ENCODE data around the gene FKBP1A. TPM values are rescaled to one million over a fixed set of nuclear protein-coding genes. Genes with fewer than 3 reads are reported as not detected.

Gene FKBP1A
- total RNA-seq, 4 donors from 2014 or later: 78.6 to 116 (median 86.8) TPM

- Histone ChIP-seq H3K4me3 (no peak overlapping the region), H3K36me3 (no peaks in the 10 kb centered on the region), H3K27me3 (peaks cover 6% of the 10 kb centered on the region), H3K27ac (peak overlapping the region in 3 of 4 donors; percentile 61 to 95 (median 88)), H3K4me1 (peaks cover 5 to 39% (median 28%) of the 10 kb centered on the region in 3 donors), H3K9me3 (no peaks in the 10 kb centered on the region)
- no peak for TF ChIP-seq POLR2AphosphoS5 (IDR thresholded peaks at IDR 0.05)
- TF ChIP-seq POLR2A (IDR thresholded peaks at IDR 0.05): no peak
- TF ChIP-seq, protein P1, sequence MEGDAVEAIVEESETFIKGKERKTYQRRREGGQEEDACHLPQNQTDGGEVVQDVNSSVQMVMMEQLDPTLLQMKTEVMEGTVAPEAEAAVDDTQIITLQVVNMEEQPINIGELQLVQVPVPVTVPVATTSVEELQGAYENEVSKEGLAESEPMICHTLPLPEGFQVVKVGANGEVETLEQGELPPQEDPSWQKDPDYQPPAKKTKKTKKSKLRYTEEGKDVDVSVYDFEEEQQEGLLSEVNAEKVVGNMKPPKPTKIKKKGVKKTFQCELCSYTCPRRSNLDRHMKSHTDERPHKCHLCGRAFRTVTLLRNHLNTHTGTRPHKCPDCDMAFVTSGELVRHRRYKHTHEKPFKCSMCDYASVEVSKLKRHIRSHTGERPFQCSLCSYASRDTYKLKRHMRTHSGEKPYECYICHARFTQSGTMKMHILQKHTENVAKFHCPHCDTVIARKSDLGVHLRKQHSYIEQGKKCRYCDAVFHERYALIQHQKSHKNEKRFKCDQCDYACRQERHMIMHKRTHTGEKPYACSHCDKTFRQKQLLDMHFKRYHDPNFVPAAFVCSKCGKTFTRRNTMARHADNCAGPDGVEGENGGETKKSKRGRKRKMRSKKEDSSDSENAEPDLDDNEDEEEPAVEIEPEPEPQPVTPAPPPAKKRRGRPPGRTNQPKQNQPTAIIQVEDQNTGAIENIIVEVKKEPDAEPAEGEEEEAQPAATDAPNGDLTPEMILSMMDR (IDR thresholded peaks at IDR 0.05): no peak
- WGBS, 2 donors (ENCODE audit: low coverage in 1 of 2): 70 to 72% methylated on average over 5 to 6 of the region's 6 CpGs
- no peak for ATAC-seq
Measured at GRCh38 chr20:1323256-1323655, 69.6 kb downstream of the FKBP1A start.

- H3K4me3 ChIP-seq: no peak overlapping the region
- no peaks in the 10 kb centered on the region for H3K9me3 ChIP-seq
- 47 to 64% methylated on average over 11 of the region's 11 CpGs for WGBS, 2 donors (ENCODE audit: low coverage in 1 of 2)
- peak overlapping the region in 3 of 4 donors; percentile 61 to 95 (median 88) for H3K27ac ChIP-seq
- TF ChIP-seq EP300 (IDR thresholded peaks at IDR 0.05) (no peak), POLR2AphosphoS5 (IDR thresholded peaks at IDR 0.05) (peak; percentile 80)
- TF ChIP-seq, protein P1 (IDR thresholded peaks at IDR 0.05): no peak
- peaks cover 6% of the 10 kb centered on the region for H3K27me3 ChIP-seq
- ATAC-seq: no peak
- peaks cover 5 to 34% (median 22%) of the 10 kb centered on the region in 3 donors for H3K4me1 ChIP-seq
- no peaks in the 10 kb centered on the region for H3K36me3 ChIP-seq
Measured at GRCh38 chr20:1322511-1323245, 70.2 kb downstream of the FKBP1A start.

DNA sequence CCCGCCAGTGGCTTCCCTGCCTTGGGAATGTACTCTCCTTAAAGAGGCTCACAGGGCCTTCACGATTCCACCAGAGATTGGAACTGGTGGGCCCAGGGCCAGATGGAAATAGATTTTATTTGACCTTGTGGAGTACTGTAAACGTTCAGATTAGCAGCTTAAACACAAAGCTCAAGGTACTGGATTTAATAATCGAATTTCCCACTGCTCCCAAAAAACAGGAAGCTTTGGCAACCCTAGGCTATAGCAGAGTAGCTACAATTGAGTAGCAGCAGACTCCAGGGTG is 71.3 kb downstream of the FKBP1A start:
- TF ChIP-seq EP300 (IDR thresholded peaks at IDR 0.05) (no peak), POLR2AphosphoS5 (IDR thresholded peaks at IDR 0.05) (no peak), POLR2A (IDR thresholded peaks at IDR 0.05) (no peak)
- TF ChIP-seq, protein P1 (IDR thresholded peaks at IDR 0.05): no peak
- peak overlapping the region in 2 of 4 donors; percentile 61 to 95 for H3K27ac ChIP-seq
- peaks cover 5 to 23% (median 12%) of the 10 kb centered on the region in 3 donors for H3K4me1 ChIP-seq
- no peak for ATAC-seq
- WGBS, 2 donors (ENCODE audit: low coverage in 1 of 2): 24% methylated on average over 3 of the region's 4 CpGs; no CpG with 5 or more reads in 1 of the 2 donors
- no peaks in the 10 kb centered on the region for H3K36me3 ChIP-seq
- H3K9me3 ChIP-seq: no peaks in the 10 kb centered on the region
- peaks cover 6% of the 10 kb centered on the region for H3K27me3 ChIP-seq
- H3K4me3 ChIP-seq: no peak overlapping the region

- TF ChIP-seq, protein P1 (IDR thresholded peaks at IDR 0.05): no peak
- TF ChIP-seq POLR2AphosphoS5 (IDR thresholded peaks at IDR 0.05) (no peak), EP300 (IDR thresholded peaks at IDR 0.05) (no peak), POLR2A (IDR thresholded peaks at IDR 0.05) (no peak)
- WGBS, 2 donors (ENCODE audit: low coverage in 1 of 2): 67% methylated on average over 5 to 7 of the region's 17 CpGs
- Histone ChIP-seq H3K4me3 (no peak overlapping the region), H3K27ac (peak overlapping the region in 2 of 4 donors; percentile 61 to 95), H3K9me3 (no peaks in the 10 kb centered on the region), H3K4me1 (peaks cover 2 to 18% (median 6%) of the 10 kb centered on the region in 3 donors), H3K27me3 (peaks cover 6% of the 10 kb centered on the region), H3K36me3 (no peaks in the 10 kb centered on the region)
- no peak for ATAC-seq
Measured at GRCh38 chr20:1320902-1321653, 71.8 kb downstream of the FKBP1A start.

Data from gastroesophageal sphincter (tissue), 4 donors.